T47D (cell line): Measurements from ENCODE around the gene NAB1.

ENCODE experiments used
- DNase-seq, 2 experiments: peaks; one replicate each; pipeline versions ENCODE4 v3.0.0 to v3.0.0-alpha.2; 2011 to 2012; ENCODE audit warnings: low read depth in 1 of 2, low spot score in 1 of 2
- JUND ChIP-seq: IDR thresholded peaks from 2 replicates; pipeline ENCODE4 v1.6.1; 2012; ENCODE audit warnings: low read depth
- in situ Hi-C: cut with HindIII; loops from 2 replicates; pipeline ENCODE4 v1.10.0; 2016; ENCODE audit warnings: low sequenced_read_pairs, low pct_unique_long_range_greater_than_20kb

NAB1 gene

GRCh38 chr2:190648289-190649034, 421 bp upstream of the NAB1 start:
- TF ChIP-seq JUND, result no peak
- in situ Hi-C loops, result no loop called here
- peak; percentile 77 to 89 for DNase-seq

- TF ChIP-seq JUND, result no peak
- in situ Hi-C loops, result no loop called here
- DNase-seq, result peak; percentile 15 to 21
Observed at GRCh38 chr2:190649798-190650390, 1.0 kb downstream of the NAB1 start.

GRCh38 chr2:190651413-190651812, 2.5 kb downstream of the NAB1 start:
- no peak for DNase-seq
- no peak for TF ChIP-seq JUND
- in situ Hi-C loops, result no loop called here

GRCh38 chr2:190653231-190653630, 4.3 kb downstream of the NAB1 start:
- in situ Hi-C loops, result no loop called here
- DNase-seq, result no peak
- TF ChIP-seq JUND, result no peak

GRCh38 chr2:190653931-190654330, 5.0 kb downstream of the NAB1 start:
- no peak for TF ChIP-seq JUND
- in situ Hi-C loops, result no loop called here
- DNase-seq, result no peak

GRCh38 chr2:190655113-190655512, 6.2 kb downstream of the NAB1 start:
- TF ChIP-seq JUND, result no peak
- in situ Hi-C loops, result no loop called here
- no peak for DNase-seq

- in situ Hi-C loops, result no loop called here
- TF ChIP-seq JUND, result no peak
- DNase-seq, result no peak
Observed at GRCh38 chr2:190655570-190655969, 6.7 kb downstream of the NAB1 start.

- in situ Hi-C loops, result no loop called here
- no peak for DNase-seq
- no peak for TF ChIP-seq JUND
Observed at GRCh38 chr2:190656301-190656700, 7.4 kb downstream of the NAB1 start.

- TF ChIP-seq JUND, result no peak
- in situ Hi-C loops, result no loop called here
- no peak for DNase-seq
Observed at GRCh38 chr2:190657474-190658255, 8.8 kb downstream of the NAB1 start.

- TF ChIP-seq JUND, result no peak
- in situ Hi-C loops, result no loop called here
- no peak for DNase-seq
Observed at GRCh38 chr2:190659553-190659952, 10.7 kb downstream of the NAB1 start.

GRCh38 chr2:190662754-190663153, 13.9 kb downstream of the NAB1 start:
- in situ Hi-C loops, result no loop called here
- DNase-seq, result no peak
- no peak for TF ChIP-seq JUND

GRCh38 chr2:190663348-190663747, 14.5 kb downstream of the NAB1 start:
- in situ Hi-C loops, result no loop called here
- TF ChIP-seq JUND, result no peak
- no peak for DNase-seq

GRCh38 chr2:190663839-190664238, 15.0 kb downstream of the NAB1 start:
- no peak for TF ChIP-seq JUND
- in situ Hi-C loops, result no loop called here
- no peak for DNase-seq
